HEK293 (cell line): Measurements from ENCODE around the gene ZNF574.

Source experiments
- FEZF1 ChIP-seq: fragments of 450-650 bp; formaldehyde crosslinking; IDR thresholded peaks from 2 replicates; pipeline ENCODE4 v1.5.1; 2016; ENCODE audit warnings: missing biosample characterization, missing genetic modification characterization
- KLF8 ChIP-seq: fragments of 450-650 bp; formaldehyde crosslinking; IDR thresholded peaks from 2 replicates; pipeline ENCODE4 v1.5.1; 2016; ENCODE audit warnings: missing biosample characterization, missing genetic modification characterization
- MZF1 ChIP-seq: fragments of 450-650 bp; formaldehyde crosslinking; IDR thresholded peaks from 2 replicates; pipeline ENCODE4 v1.5.1; 2017; ENCODE audit warnings: missing biosample characterization, missing genetic modification characterization, borderline replicate concordance
- SP3 ChIP-seq: fragments of 450-650 bp; formaldehyde crosslinking; IDR thresholded peaks from 2 replicates; pipeline ENCODE4 v1.5.1; 2016; ENCODE audit warnings: missing biosample characterization, missing genetic modification characterization
- ZNF132 ChIP-seq: fragments of 450-650 bp; formaldehyde crosslinking; IDR thresholded peaks from 2 replicates; pipeline ENCODE4 v1.5.1; 2017; ENCODE audit warnings: missing biosample characterization, missing genetic modification characterization, borderline replicate concordance
- ZNF211 ChIP-seq: fragments of 450-650 bp; formaldehyde crosslinking; IDR thresholded peaks from 2 replicates; pipeline ENCODE4 v1.5.1; 2016; ENCODE audit warnings: low read depth, missing biosample characterization, missing genetic modification characterization
- ZNF274 ChIP-seq, 2 experiments: fragments of 200-500 bp in 1 of 2; fragments of 450-650 bp in 1 of 2; sonication (Bioruptor generic) in 1 of 2; formaldehyde crosslinking in 1 of 2; IDR thresholded peaks; 2 replicates each; pipeline versions ENCODE4 v1.5.1 to v1.6.1; 2014 to 2016; ENCODE audit warnings: borderline replicate concordance in 1 of 2, inconsistent platforms in 1 of 2, low read length in 1 of 2, missing biosample characterization in 1 of 2, missing genetic modification characterization in 1 of 2
- ZNF302 ChIP-seq: fragments of 450-650 bp; formaldehyde crosslinking; IDR thresholded peaks from 2 replicates; pipeline ENCODE4 v1.5.1; 2016; ENCODE audit warnings: missing biosample characterization, missing genetic modification characterization, low read depth
- ZNF324 ChIP-seq: fragments of 450-650 bp; formaldehyde crosslinking; IDR thresholded peaks from 2 replicates; pipeline ENCODE4 v1.5.1; 2016; ENCODE audit warnings: missing biosample characterization, missing genetic modification characterization
- ZNF37A ChIP-seq: fragments of 450-650 bp; IDR thresholded peaks from 2 replicates; pipeline ENCODE4 v1.5.1; 2018; ENCODE audit warnings: missing biosample characterization, missing genetic modification characterization
- ZNF416 ChIP-seq: fragments of 450-650 bp; formaldehyde crosslinking; IDR thresholded peaks from 2 replicates; pipeline ENCODE4 v1.5.1; 2016; ENCODE audit warnings: missing biosample characterization, missing genetic modification characterization
- ZNF423 ChIP-seq: fragments of 450-650 bp; formaldehyde crosslinking; IDR thresholded peaks from 2 replicates; pipeline ENCODE4 v1.5.1; 2016; ENCODE audit warnings: missing biosample characterization, missing genetic modification characterization
- ZNF426 ChIP-seq: fragments of 450-650 bp; formaldehyde crosslinking; IDR thresholded peaks from 2 replicates; pipeline ENCODE4 v1.5.1; 2017; ENCODE audit warnings: missing biosample characterization, missing genetic modification characterization, mild to moderate bottlenecking, inconsistent platforms, moderate library complexity
- ZNF433 ChIP-seq: fragments of 450-650 bp; formaldehyde crosslinking; IDR thresholded peaks from 2 replicates; pipeline ENCODE4 v1.5.1; 2016; ENCODE audit warnings: missing biosample characterization, missing genetic modification characterization, low read depth
- ZNF600 ChIP-seq: fragments of 450-650 bp; formaldehyde crosslinking; IDR thresholded peaks from 2 replicates; pipeline ENCODE4 v1.5.1; 2016; ENCODE audit warnings: missing biosample characterization, missing genetic modification characterization
- ZNF626 ChIP-seq: fragments of 450-650 bp; sonication (Bioruptor Pico); formaldehyde crosslinking; IDR thresholded peaks from 2 replicates; pipeline ENCODE4 v1.5.1; 2018; ENCODE audit warnings: missing biosample characterization, missing genetic modification characterization, inconsistent platforms
- ZNF629 ChIP-seq: fragments of 450-650 bp; formaldehyde crosslinking; IDR thresholded peaks from 2 replicates; pipeline ENCODE4 v1.5.1; 2017; ENCODE audit warnings: missing biosample characterization, missing genetic modification characterization
- ZNF658 ChIP-seq: fragments of 450-650 bp; formaldehyde crosslinking; IDR thresholded peaks from 2 replicates; pipeline ENCODE4; 2016; ENCODE audit warnings: missing biosample characterization, missing genetic modification characterization
- ZNF707 ChIP-seq: fragments of 450-650 bp; formaldehyde crosslinking; IDR thresholded peaks from 2 replicates; pipeline ENCODE4 v1.5.1; 2016; ENCODE audit warnings: missing biosample characterization, missing genetic modification characterization
- ZNF76 ChIP-seq: fragments of 450-650 bp; formaldehyde crosslinking; IDR thresholded peaks from 2 replicates; pipeline ENCODE4; 2016; ENCODE audit warnings: low read depth, missing biosample characterization, missing genetic modification characterization, borderline replicate concordance
- ZNF785 ChIP-seq: fragments of 450-650 bp; formaldehyde crosslinking; IDR thresholded peaks from 2 replicates; pipeline ENCODE4 v1.5.1; 2016; ENCODE audit warnings: missing biosample characterization, missing genetic modification characterization
- ZSCAN16 ChIP-seq: fragments of 450-650 bp; formaldehyde crosslinking; IDR thresholded peaks from 2 replicates; pipeline ENCODE4 v1.5.1; 2016; ENCODE audit warnings: missing biosample characterization, missing genetic modification characterization
- TF ChIP-seq, protein P1 (sequence below): fragments of 450-650 bp; formaldehyde crosslinking; IDR thresholded peaks from 2 replicates; pipeline ENCODE4 v1.5.1; 2017; ENCODE audit warnings: missing biosample characterization, missing genetic modification characterization
- TF ChIP-seq, protein P2 (sequence below): fragments of 450-650 bp; formaldehyde crosslinking; IDR thresholded peaks from 2 replicates; pipeline ENCODE4 v1.5.0; 2017; ENCODE audit warnings: missing biosample characterization, missing genetic modification characterization, borderline replicate concordance
- TF ChIP-seq, protein P3 (sequence below): fragments of 450-650 bp; formaldehyde crosslinking; IDR thresholded peaks from 2 replicates; pipeline ENCODE4 v1.5.1; 2016; ENCODE audit warnings: missing biosample characterization, missing genetic modification characterization
- TF ChIP-seq, protein P4 (sequence below): fragments of 450-650 bp; formaldehyde crosslinking; IDR thresholded peaks from 2 replicates; pipeline ENCODE4 v1.5.1; 2016; ENCODE audit warnings: missing biosample characterization, missing genetic modification characterization
- TF ChIP-seq, protein P5 (sequence below): fragments of 450-650 bp; formaldehyde crosslinking; IDR thresholded peaks from 2 replicates; pipeline ENCODE4 v1.5.1; 2016; ENCODE audit warnings: missing biosample characterization, missing genetic modification characterization
- TF ChIP-seq, protein P6 (sequence below): fragments of 450-650 bp; formaldehyde crosslinking; IDR thresholded peaks from 2 replicates; pipeline ENCODE4 v1.5.1; 2016; ENCODE audit warnings: missing biosample characterization, missing genetic modification characterization
- TF ChIP-seq, protein P7 (sequence below): sonication (generic); formaldehyde crosslinking; IDR thresholded peaks from 2 replicates; pipeline ENCODE4 v1.8.1; 2022; ENCODE audit warnings: mild to moderate bottlenecking, moderate library complexity, missing genetic modification reagents

Gene ZNF574

DNA sequence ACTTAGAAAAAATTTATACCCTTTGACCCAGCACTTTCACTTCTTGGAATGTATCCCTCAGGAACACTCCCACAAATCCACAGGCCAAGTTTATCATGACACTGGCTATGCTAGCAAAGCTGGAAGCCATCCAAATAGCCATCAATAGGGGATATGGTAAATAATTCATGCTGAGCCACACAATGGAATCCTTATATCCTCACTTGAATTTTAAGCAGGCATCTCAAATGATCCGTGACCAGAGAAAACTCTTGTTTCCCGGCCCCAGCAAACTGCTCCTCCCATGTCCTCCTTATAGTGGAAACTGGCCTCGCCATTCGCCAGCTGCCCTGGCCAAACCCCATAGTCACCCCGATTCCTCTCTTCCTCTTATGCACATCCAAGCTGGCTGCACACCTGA, 43.5 kb upstream of the ZNF574 start (continued):
- peak; percentile 78; the same call in 1 of the 2 replicates for TF ChIP-seq ZNF324 (tag by site-specific recombination)
- TF ChIP-seq, protein P1, sequence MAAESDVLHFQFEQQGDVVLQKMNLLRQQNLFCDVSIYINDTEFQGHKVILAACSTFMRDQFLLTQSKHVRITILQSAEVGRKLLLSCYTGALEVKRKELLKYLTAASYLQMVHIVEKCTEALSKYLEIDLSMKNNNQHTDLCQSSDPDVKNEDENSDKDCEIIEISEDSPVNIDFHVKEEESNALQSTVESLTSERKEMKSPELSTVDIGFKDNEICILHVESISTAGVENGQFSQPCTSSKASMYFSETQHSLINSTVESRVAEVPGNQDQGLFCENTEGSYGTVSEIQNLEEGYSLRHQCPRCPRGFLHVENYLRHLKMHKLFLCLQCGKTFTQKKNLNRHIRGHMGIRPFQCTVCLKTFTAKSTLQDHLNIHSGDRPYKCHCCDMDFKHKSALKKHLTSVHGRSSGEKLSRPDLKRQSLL = peak; percentile 33; the same call in 1 of the 2 replicates
- TF ChIP-seq ZNF658 (tag by site-specific recombination) = no peak
- TF ChIP-seq ZNF629 (tag by site-specific recombination) = peak; percentile 86
- TF ChIP-seq ZNF302 (tag by site-specific recombination) = no peak
- peak; percentile 100 for TF ChIP-seq MZF1 (tag by site-specific recombination)
- TF ChIP-seq ZNF132 (tag by site-specific recombination) = no peak; the same call in 1 of the 2 replicates
- TF ChIP-seq SP3 (tag by site-specific recombination) = peak; percentile 47; the same call in 1 of the 2 replicates
- TF ChIP-seq ZNF211 (tag by site-specific recombination) = no peak
- TF ChIP-seq ZNF76 (tag by site-specific recombination) = peak; percentile 54; the same call in 1 of the 2 replicates
- TF ChIP-seq ZNF626 (tag by site-specific recombination) = no peak
- TF ChIP-seq, protein P2, sequence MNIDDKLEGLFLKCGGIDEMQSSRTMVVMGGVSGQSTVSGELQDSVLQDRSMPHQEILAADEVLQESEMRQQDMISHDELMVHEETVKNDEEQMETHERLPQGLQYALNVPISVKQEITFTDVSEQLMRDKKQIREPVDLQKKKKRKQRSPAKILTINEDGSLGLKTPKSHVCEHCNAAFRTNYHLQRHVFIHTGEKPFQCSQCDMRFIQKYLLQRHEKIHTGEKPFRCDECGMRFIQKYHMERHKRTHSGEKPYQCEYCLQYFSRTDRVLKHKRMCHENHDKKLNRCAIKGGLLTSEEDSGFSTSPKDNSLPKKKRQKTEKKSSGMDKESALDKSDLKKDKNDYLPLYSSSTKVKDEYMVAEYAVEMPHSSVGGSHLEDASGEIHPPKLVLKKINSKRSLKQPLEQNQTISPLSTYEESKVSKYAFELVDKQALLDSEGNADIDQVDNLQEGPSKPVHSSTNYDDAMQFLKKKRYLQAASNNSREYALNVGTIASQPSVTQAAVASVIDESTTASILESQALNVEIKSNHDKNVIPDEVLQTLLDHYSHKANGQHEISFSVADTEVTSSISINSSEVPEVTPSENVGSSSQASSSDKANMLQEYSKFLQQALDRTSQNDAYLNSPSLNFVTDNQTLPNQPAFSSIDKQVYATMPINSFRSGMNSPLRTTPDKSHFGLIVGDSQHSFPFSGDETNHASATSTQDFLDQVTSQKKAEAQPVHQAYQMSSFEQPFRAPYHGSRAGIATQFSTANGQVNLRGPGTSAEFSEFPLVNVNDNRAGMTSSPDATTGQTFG (tag by site-specific recombination) = no peak
- TF ChIP-seq ZNF600 = no peak
- peak; percentile 99 for TF ChIP-seq FEZF1 (tag by site-specific recombination)
- TF ChIP-seq ZNF37A (tag by site-specific recombination) = no peak
- TF ChIP-seq ZNF423 = no peak
- no peak for TF ChIP-seq ZNF433
- TF ChIP-seq, protein P3, sequence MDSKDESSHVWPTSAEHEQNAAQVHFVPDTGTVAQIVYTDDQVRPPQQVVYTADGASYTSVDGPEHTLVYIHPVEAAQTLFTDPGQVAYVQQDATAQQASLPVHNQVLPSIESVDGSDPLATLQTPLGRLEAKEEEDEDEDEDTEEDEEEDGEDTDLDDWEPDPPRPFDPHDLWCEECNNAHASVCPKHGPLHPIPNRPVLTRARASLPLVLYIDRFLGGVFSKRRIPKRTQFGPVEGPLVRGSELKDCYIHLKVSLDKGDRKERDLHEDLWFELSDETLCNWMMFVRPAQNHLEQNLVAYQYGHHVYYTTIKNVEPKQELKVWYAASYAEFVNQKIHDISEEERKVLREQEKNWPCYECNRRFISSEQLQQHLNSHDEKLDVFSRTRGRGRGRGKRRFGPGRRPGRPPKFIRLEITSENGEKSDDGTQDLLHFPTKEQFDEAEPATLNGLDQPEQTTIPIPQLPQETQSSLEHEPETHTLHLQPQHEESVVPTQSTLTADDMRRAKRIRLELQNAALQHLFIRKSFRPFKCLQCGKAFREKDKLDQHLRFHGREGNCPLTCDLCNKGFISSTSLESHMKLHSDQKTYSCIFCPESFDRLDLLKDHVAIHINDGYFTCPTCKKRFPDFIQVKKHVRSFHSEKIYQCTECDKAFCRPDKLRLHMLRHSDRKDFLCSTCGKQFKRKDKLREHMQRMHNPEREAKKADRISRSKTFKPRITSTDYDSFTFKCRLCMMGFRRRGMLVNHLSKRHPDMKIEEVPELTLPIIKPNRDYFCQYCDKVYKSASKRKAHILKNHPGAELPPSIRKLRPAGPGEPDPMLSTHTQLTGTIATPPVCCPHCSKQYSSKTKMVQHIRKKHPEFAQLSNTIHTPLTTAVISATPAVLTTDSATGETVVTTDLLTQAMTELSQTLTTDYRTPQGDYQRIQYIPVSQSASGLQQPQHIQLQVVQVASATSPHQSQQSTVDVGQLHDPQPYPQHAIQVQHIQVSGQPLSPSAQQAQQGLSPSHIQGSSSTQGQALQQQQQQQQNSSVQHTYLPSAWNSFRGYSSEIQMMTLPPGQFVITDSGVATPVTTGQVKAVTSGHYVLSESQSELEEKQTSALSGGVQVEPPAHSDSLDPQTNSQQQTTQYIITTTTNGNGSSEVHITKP (tag by site-specific recombination) = peak; percentile 70
- TF ChIP-seq ZNF416 (tag by site-specific recombination) = no peak
- TF ChIP-seq, protein P4, sequence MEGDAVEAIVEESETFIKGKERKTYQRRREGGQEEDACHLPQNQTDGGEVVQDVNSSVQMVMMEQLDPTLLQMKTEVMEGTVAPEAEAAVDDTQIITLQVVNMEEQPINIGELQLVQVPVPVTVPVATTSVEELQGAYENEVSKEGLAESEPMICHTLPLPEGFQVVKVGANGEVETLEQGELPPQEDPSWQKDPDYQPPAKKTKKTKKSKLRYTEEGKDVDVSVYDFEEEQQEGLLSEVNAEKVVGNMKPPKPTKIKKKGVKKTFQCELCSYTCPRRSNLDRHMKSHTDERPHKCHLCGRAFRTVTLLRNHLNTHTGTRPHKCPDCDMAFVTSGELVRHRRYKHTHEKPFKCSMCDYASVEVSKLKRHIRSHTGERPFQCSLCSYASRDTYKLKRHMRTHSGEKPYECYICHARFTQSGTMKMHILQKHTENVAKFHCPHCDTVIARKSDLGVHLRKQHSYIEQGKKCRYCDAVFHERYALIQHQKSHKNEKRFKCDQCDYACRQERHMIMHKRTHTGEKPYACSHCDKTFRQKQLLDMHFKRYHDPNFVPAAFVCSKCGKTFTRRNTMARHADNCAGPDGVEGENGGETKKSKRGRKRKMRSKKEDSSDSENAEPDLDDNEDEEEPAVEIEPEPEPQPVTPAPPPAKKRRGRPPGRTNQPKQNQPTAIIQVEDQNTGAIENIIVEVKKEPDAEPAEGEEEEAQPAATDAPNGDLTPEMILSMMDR = no peak
- TF ChIP-seq, protein P5, sequence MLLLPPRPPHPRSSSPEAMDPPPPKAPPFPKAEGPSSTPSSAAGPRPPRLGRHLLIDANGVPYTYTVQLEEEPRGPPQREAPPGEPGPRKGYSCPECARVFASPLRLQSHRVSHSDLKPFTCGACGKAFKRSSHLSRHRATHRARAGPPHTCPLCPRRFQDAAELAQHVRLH (tag by site-specific recombination) = peak; percentile 85
- TF ChIP-seq, protein P6, sequence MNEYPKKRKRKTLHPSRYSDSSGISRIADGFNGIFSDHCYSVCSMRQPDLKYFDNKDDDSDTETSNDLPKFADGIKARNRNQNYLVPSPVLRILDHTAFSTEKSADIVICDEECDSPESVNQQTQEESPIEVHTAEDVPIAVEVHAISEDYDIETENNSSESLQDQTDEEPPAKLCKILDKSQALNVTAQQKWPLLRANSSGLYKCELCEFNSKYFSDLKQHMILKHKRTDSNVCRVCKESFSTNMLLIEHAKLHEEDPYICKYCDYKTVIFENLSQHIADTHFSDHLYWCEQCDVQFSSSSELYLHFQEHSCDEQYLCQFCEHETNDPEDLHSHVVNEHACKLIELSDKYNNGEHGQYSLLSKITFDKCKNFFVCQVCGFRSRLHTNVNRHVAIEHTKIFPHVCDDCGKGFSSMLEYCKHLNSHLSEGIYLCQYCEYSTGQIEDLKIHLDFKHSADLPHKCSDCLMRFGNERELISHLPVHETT (tag by site-specific recombination) = peak; percentile 66
- no peak for TF ChIP-seq ZNF785 (tag by site-specific recombination)
- peak; percentile 92 for TF ChIP-seq KLF8 (tag by site-specific recombination)
- no peak for TF ChIP-seq ZNF426
- TF ChIP-seq, protein P7, sequence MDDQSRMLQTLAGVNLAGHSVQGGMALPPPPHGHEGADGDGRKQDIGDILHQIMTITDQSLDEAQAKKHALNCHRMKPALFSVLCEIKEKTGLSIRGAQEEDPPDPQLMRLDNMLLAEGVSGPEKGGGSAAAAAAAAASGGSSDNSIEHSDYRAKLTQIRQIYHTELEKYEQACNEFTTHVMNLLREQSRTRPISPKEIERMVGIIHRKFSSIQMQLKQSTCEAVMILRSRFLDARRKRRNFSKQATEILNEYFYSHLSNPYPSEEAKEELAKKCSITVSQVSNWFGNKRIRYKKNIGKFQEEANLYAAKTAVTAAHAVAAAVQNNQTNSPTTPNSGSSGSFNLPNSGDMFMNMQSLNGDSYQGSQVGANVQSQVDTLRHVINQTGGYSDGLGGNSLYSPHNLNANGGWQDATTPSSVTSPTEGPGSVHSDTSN = no peak
- TF ChIP-seq ZNF707 (tag by site-specific recombination) = no peak
- TF ChIP-seq ZSCAN16 (tag by site-specific recombination) = no peak
- TF ChIP-seq ZNF274 (IDR thresholded peaks at IDR 0.05; ENCODE audit: low read length) = no peak
- no peak for TF ChIP-seq ZNF274 (tag by site-specific recombination; IDR thresholded peaks at IDR 0.05; ENCODE audit: borderline replicate concordance)
